AG09309 (cell line): ENCODE measurements around the gene TOX2.

ENCODE experiments used
- DNase-seq: peaks from one replicate; pipeline ENCODE4 v3.0.0-alpha.2; 2010; ENCODE audit warnings: low read depth
- H3K4me3 ChIP-seq: 2 replicates; pipeline ENCODE4 v1.5.1; 2011; ENCODE audit warnings: mild to moderate bottlenecking, low read depth, low read length, moderate library complexity; ENCODE audit not compliant: control insufficient read depth
- CTCF ChIP-seq: IDR thresholded peaks from 2 replicates; pipeline ENCODE4 v1.5.1; 2011; ENCODE audit warnings: mild to moderate bottlenecking, low read depth, low read length, inconsistent platforms; ENCODE audit not compliant: insufficient read depth, control insufficient read depth; ENCODE audit errors: missing control alignments

TOX2 gene

GRCh38 chr20:43904827-43905177 is 9.8 kb upstream of the TOX2 start:
- TF ChIP-seq CTCF: no peak
- no peak for DNase-seq
- no peak overlapping the region for H3K4me3 ChIP-seq

DNA sequence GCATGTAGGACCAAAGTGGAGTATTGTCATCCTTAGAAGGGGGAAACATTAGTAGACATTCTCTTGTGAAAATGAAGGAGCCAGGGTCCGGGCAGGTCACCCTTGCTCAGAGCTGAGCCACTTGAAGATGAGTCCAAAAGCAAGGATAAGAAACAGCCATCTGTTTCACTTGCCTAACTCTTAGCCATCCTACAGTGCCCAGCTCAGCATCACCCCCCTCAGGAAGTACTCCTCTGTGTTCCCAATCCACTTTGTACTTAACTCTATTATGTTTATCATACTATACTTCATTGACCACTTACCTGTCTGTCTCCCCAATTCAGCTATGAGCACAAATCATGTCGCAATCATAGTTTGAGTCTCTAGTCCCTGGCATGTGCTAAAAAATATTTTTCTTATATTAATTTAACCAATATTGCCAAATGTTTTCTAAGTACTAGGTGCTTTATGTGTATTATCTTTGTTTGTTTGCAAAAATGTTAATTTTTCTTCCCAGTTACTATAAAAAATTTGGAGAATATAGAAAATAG is 8.1 kb upstream of the TOX2 start:
- no peak for DNase-seq
- TF ChIP-seq CTCF: no peak

DNA sequence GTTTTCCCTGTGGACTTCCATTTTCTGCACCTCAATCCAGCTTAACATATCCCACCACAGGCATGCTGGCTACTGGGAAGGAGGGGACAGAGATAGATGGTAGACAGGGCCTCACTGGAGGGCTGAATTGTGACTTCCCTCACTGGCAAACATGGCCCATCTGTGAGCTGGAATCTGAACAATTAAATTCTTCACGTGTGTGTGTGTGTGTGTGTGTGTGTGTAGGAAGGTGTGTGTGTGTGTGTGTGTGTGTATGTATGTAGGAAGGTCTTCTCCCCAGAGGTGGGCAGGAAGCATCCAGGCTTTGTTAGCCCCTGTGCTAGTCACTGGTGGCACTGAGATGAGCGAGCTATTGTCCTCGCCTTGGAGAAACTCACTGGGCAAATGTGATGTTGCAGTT is 5.4 kb upstream of the TOX2 start:
- H3K4me3 ChIP-seq: no peak overlapping the region
- TF ChIP-seq CTCF: no peak
- no peak for DNase-seq

More for the DNA sequence above, 8.1 kb upstream of the TOX2 start:
- no peak overlapping the region for H3K4me3 ChIP-seq

DNA sequence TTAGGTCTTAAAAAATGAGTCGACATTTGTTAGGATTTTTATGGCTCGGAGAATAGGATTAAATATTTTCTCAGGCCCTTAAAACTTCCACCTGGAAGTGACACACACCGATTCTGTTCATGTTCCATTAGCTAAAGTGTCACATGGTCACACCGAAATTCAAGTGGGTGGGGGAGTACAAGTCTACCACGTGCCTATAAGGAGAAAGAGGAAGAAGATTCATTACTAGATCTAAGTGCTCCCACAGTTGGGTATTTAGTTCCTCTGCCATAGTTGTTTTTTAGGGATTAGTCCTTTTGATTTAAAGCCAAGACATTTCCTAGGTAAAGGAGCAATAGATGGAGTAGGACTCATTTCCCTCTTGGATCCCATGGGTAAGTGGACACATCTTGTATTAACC is 4.9 kb upstream of the TOX2 start:
- H3K4me3 ChIP-seq: no peak overlapping the region
- TF ChIP-seq CTCF: no peak
- DNase-seq: no peak

GRCh38 chr20:43910564-43910963 is 4.1 kb upstream of the TOX2 start:
- H3K4me3 ChIP-seq: no peak overlapping the region
- no peak for TF ChIP-seq CTCF
- DNase-seq: no peak

GRCh38 chr20:43911066-43911465 is 3.6 kb upstream of the TOX2 start:
- peak; percentile 37 for DNase-seq
- H3K4me3 ChIP-seq: no peak overlapping the region
- peak; percentile 38 for TF ChIP-seq CTCF

DNA sequence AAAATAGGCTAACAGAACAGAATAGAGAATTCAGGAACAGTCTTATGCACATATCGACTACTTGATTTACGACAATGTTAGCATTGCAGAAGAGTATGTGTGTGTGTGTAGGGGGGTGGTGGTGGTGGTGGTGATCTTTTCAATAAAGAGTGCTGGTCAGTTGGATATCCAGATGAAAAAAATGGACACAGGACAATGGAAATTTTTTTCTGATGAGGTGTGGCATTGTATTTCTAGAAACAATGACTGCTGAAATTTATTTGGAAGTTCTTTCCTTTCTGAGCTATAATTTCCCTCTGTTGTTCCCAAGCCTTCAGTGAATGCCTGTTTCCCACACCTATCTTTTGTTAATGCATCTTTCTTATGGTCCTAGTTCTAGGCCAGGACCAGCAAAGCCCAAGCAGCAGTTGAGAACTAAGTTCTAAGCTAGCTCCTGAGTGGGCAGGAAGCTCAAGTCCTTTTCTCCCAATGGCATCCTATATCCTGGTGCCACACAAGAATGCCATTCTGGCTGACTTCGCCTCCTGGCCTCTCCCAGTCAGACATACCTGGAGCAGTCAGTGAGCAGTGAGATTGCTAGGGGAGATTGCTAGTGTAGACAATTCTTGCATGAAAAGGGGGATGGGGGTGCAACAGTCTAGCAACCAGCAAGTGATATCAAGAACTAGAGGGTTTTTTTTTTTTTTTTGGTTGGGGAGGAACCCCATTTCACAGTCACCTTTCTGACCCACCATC is 1.2 kb upstream of the TOX2 start:
- no peak for TF ChIP-seq CTCF
- H3K4me3 ChIP-seq: no peak overlapping the region
- DNase-seq: no peak
